Cardiac fibroblast (primary cell): ENCODE data around the gene ZNF709.
"Not testable (repeated sequence)": the region's sequence is repeated elsewhere in the genome, so short reads cannot be mapped to it uniquely, and the experiment has no call there.

Source experiments
- DNase-seq, 2 donors: peaks; one replicate each; pipeline versions ENCODE4 v3.0.0 to v3.0.0-alpha.2; 2010; ENCODE audit warnings: low read depth in 2 of 2
- H3K4me3 ChIP-seq, 2 donors: replicated peaks in 1 of 2; 1 replicate in 1 of 2; 2 replicates in 1 of 2; pipeline ENCODE4 v1.5.1; 2011; ENCODE audit warnings: low read depth in 2 of 2, low read length in 2 of 2, mild to moderate bottlenecking in 2 of 2, moderate library complexity in 1 of 2
- TF ChIP-seq, protein P1 (sequence below): IDR thresholded peaks from one replicate; pipeline ENCODE4 v1.5.1; 2011; ENCODE audit warnings: low read depth, mild to moderate bottlenecking, low read length, inconsistent platforms

Gene ZNF709

DNA sequence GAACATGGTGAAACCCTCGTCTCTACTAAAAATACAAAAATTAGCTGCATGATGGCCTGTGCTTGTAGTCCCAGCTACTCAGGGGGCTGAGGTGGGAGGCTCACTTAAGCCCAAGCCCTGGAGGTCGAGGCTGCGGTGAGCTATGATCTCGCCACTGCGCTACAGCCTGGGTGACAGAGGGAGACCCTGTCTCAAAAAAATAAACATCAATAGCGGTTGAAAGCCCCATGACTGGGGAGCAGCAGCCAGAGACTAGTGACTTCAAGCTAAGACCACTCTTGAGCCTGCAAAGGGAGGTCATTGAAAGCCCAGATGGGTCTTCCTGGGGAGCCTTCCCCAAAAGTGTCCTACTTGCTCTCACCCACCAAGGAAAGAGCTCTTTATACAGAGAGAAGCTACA lies 11.9 kb upstream of the ZNF709 start:
- TF ChIP-seq, protein P1, sequence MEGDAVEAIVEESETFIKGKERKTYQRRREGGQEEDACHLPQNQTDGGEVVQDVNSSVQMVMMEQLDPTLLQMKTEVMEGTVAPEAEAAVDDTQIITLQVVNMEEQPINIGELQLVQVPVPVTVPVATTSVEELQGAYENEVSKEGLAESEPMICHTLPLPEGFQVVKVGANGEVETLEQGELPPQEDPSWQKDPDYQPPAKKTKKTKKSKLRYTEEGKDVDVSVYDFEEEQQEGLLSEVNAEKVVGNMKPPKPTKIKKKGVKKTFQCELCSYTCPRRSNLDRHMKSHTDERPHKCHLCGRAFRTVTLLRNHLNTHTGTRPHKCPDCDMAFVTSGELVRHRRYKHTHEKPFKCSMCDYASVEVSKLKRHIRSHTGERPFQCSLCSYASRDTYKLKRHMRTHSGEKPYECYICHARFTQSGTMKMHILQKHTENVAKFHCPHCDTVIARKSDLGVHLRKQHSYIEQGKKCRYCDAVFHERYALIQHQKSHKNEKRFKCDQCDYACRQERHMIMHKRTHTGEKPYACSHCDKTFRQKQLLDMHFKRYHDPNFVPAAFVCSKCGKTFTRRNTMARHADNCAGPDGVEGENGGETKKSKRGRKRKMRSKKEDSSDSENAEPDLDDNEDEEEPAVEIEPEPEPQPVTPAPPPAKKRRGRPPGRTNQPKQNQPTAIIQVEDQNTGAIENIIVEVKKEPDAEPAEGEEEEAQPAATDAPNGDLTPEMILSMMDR = no peak
- H3K4me3 ChIP-seq = no peak overlapping the region
- no peak for DNase-seq

DNA sequence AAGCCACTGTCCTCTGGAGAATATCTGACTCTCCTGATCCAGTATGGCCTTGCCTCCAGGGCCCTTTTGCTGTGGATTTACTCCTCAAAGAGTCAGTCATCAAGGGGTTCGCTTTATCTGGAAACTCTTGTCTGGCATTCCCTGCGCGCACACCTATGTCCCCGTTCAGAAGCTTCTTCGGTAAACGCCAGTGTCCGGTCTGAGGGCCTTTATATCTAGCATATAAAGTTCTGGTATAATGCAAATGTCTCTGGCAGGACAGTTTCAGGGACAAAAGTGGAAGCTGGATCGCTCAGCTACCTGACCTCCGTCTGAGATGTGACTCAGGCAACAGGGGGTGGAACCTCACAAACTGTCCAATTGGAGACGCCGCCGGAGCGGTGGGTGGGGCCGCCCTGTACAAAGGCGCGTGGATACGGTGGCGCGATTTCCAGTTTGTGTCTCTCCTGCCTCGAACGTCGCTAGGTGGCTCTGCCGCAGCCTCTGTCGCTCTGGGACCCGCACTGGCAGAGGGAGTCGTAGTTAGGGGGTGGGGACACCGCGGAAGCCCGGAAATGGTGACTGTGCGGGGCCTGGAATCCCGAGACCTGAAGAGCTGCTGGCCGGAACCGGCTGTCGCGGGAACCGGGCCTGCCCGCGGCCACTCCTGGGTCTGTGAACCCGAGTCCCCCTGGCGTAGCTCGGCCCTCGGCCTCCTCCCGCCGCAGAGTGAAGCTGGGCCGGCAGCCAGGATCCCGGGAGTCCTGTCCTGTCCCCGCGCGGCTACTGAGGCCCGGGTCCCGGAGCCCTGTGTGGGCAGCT lies 10.6 kb upstream of the ZNF709 start:
- DNase-seq = peak; percentile 78 to 84
- H3K4me3 ChIP-seq = peak overlapping the region; percentile 58 to 60

DNA sequence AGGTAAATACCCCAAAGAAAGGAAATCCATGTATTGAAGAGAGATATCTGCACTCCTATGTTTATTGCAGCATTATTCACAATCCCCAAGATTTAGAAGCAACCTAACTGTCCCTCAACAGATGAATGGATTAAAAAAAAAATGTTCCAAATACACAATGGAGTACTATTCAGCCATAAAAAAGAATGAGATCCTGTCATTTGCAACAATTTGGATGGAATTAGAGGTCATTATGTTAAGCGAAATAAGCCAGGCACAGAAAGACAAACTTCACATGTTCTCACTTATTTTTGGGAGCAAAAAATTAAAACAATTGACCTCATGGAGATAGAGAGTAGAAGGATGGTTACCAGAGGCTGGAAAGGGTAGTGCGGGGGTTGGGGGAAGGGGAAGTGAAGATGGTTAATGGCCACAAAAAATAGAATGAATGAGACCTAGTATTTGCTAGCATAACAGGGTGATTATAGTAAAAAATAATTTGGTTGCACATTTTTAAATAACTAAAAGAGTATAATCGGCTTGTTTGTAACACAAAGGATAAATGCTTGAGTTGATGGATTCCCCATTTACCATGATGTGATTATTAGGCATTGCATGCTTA lies 9.7 kb upstream of the ZNF709 start:
- no peak overlapping the region for H3K4me3 ChIP-seq
- TF ChIP-seq, protein P1 = no peak
- DNase-seq = no peak

More for the DNA sequence above, 10.6 kb upstream of the ZNF709 start:
- TF ChIP-seq, protein P1 = peak; percentile 17

DNA sequence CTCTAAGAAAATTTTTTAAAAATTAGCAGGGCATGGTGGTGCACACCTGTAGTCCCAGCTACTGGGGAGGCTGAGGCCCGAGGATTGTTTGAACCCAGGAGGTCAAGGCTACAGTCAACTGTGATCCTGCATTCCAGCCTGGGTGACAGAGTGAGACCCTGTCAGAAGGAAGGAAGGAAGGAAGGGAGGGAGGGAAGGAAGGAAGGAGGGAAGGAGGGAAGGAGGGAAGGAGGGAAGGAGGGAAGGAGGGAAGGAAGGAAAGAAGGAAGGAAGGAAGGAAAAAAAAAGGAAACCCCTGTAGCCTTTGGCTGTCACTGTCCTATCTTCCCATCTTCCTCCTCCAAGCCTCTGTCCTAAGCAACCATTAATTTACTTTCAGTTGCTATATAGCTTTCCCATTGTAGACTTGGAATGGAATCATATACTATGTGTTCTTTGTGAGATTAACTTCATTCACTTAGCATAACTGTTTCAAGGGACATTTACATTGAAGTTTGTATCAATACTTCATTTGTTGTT lies 1.7 kb upstream of the ZNF709 start:
- H3K4me3 ChIP-seq, DNase-seq: not testable (repeated sequence)

DNA sequence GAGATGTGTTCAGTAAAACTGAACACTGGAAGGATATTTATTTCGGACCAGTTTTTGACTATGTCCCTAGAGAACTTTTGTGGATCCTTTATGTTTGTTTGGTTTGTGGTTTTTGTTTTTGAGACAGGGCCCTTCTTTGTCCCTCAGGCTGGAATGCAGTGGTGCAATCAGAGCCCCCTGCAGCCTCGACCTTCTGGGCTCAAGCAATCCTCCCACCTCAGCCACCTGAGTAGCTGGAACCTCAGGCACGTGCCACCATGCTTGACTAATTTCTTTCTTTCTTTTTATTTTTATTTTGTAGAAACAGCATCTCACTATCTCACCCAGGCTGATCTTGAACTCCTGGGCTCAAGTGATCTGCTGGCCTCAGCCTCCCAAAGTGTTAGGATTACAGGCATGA lies 955 bp upstream of the ZNF709 start:
- TF ChIP-seq, protein P1 = no peak
- no peak for DNase-seq
- no peak overlapping the region for H3K4me3 ChIP-seq

DNA sequence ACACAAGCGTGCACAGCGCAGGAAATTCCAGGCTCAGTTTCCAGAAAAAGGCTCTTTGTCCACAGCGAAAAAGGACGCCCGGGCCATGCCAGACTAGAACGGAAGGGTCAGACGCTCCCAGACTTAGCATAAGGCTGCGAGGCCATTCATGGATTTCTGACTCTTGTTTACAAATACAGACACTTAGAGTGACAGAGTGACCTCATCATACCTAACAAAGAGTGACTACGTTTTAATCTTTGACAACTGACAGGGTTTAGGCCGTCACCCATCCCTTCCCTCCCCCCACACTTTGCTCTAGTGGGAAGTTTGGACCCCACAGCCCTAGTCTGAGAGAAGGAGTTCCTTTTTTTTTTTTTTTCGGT lies 418 bp upstream of the ZNF709 start:
- peak overlapping the region; percentile 93 to 100 for H3K4me3 ChIP-seq
- TF ChIP-seq, protein P1 = no peak
- no peak for DNase-seq

DNA sequence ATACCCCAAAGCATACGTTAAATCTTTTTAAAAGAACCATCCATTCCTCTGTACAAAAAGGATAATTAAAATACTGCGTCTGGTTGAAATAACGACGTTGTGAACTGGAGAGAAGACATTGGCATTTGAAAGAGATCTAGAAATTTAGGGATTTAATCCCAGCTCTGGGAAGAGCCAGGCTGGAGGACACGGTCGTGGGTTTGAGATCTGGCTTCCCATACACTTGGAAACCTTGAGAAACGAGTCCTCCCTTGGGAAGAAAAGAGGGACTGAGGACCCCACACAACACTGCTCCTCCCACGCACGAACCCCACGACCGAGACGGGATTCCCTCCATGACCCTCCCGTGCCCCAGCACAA lies 625 bp downstream of the ZNF709 start:
- H3K4me3 ChIP-seq = peak overlapping the region; percentile 93 to 100
- TF ChIP-seq, protein P1 = no peak
- peak; percentile 6 to 27 for DNase-seq
